GM20431 (cell line): ENCODE results near the gene SYNGAP1.
"Not testable (repeated sequence)": the region's sequence is repeated elsewhere in the genome, so short reads cannot be mapped to it uniquely, and the experiment has no call there.

Experiments used
- in situ Hi-C: fragments of 300-500 bp; cut with MseI, MboI; formaldehyde crosslinking; loops from one replicate; pipeline ENCODE4 v1.15.0; 2020; ENCODE audit warnings: low sequenced_read_pairs; ENCODE audit not compliant: unreplicated experiment

Gene SYNGAP1

DNA sequence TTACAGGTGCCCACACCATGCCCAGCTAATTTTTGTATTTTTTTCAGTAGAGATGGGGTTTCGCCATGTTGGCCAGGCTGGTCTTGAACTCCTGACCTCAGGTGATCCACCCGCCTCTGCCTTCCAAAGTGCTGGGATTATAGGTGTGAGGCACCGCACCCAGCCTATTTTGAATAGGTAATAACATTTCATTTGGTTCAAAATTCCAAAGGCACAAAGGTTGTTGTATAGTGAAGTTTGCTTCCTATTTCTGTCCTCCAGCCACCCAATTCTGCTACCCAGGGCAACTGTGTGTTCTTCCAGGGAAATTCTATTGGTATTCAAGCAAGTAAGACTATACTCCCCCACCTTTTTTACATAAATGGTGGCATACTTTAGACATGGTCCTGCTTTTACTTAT is 21.3 kb upstream of the SYNGAP1 start:
- in situ Hi-C loops, result not testable (repeated sequence)

DNA sequence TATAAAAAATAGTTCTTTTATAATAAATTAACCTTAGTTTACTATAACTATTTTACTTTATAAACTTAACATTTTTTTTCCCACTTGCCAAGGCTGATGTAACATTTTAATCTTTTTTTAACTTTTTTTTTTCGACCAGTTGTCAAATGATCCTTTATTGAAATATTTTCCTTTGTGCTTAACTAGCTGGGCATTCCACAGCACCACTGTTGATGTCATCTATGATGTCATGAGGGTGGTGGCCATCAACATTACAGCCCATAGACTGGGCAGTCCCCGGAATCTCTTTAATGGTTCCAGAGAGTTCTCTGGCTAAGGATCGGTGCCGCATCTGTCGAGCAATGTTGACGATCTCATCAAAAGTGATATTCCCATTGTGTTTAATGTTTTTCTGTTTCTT is 20.0 kb upstream of the SYNGAP1 start:
- in situ Hi-C loops, result not testable (repeated sequence)

DNA sequence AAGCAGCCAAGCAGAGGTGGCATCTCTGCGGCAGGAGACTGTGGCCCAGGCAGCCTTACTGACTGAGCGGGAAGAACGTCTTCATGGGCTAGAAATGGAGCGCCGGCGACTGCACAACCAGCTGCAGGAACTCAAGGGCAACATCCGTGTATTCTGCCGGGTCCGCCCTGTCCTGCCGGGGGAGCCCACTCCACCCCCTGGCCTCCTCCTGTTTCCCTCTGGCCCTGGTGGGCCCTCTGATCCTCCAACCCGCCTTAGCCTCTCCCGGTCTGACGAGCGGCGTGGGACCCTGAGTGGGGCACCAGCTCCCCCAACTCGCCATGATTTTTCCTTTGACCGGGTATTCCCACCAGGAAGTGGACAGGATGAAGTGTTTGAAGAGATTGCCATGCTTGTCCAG is 15.0 kb upstream of the SYNGAP1 start:
- in situ Hi-C loops, result no loop called here

DNA sequence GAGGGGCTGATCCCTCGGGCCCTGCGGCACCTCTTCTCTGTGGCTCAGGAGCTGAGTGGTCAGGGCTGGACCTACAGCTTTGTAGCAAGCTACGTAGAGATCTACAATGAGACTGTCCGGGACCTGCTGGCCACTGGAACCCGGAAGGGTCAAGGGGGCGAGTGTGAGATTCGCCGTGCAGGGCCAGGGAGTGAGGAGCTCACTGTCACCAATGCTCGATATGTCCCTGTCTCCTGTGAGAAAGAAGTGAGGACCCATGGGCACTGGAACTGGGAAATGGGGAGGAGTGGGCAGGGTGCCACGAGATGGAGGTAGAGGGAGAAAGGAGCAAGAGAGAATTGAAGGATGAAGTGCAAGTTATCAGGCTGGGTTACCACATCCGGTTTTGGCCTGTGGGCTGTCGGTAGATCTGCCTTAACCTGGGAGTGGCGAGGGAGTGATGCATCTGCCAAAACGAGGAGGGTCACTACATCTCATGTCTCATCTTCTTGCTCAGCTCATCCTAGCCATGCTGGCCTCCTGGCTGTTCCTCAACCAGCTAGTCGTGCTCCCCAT is 14.4 kb upstream of the SYNGAP1 start:
- in situ Hi-C loops, result no loop called here

DNA sequence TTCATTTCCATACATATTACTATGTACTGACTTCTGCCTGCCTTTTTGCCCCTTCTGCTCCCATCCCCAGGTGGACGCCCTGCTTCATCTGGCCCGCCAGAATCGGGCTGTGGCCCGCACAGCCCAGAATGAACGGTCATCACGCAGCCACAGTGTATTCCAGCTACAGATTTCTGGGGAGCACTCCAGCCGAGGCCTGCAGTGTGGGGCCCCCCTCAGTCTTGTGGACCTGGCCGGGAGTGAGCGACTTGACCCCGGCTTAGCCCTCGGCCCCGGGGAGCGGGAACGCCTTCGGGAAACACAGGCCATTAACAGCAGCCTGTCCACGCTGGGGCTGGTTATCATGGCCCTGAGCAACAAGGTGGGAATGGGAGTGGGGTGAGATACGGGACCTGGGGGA is 13.7 kb upstream of the SYNGAP1 start:
- in situ Hi-C loops, result no loop called here

DNA sequence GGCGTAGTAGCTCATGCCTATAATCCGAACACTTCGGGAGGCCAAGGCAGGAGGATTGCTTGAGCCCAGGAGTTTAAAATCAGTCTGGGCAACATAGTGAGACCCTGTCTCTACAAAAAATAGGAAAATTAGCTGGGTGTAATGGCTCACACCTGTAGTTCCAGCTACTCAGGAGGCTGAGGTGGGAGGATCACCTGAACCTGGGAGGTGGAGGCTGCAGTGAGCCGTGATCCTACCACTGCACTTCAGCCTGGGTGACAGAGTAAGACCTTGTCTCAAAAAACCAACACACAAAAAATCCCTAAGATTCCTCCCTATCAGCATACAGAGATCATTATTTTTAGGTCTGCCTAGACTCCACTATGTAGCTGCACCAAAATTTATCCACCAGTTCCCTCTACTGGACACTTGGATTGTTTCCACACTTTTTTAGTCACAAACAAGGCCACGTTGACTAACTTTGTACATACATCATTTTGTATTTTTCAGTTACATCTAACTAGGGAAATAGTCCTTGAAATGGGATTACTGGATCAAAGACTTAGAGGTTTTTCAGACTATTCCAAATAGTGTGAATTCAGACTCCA is 12.6 kb upstream of the SYNGAP1 start:
- in situ Hi-C loops, result no loop called here

DNA sequence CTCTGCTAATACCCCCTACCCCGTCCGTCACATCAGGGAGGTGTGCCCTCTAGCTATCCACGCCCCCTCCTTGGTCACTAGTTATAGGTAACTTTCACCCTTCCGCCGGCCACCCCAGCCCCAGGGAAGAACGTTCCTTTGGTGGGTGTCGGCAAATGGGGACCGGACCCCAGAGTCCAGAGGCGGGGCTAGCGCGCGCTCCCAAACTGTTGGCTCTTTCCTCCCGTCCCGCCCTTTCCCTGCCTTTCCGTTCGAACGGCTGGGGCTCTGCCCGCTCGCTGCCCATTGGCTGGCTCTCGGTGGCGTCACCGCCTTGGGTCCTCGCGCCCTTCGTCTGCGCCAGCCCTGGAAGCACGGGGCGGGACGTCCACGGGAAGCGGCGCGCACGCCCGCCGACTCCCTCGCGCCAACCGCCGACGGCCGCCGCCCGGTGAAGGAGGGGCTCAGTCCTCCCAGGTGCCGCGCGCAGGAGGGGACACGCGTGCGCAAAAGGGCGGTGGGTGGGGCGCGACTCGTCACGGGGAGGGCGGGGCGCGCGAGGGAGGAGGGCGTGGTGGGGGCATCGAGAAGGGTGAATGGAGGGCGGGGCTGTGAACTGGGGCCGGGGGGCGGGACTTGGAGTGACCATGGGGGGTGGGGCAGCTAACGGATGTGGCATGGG is 9.7 kb upstream of the SYNGAP1 start:
- in situ Hi-C loops, result no loop called here

DNA sequence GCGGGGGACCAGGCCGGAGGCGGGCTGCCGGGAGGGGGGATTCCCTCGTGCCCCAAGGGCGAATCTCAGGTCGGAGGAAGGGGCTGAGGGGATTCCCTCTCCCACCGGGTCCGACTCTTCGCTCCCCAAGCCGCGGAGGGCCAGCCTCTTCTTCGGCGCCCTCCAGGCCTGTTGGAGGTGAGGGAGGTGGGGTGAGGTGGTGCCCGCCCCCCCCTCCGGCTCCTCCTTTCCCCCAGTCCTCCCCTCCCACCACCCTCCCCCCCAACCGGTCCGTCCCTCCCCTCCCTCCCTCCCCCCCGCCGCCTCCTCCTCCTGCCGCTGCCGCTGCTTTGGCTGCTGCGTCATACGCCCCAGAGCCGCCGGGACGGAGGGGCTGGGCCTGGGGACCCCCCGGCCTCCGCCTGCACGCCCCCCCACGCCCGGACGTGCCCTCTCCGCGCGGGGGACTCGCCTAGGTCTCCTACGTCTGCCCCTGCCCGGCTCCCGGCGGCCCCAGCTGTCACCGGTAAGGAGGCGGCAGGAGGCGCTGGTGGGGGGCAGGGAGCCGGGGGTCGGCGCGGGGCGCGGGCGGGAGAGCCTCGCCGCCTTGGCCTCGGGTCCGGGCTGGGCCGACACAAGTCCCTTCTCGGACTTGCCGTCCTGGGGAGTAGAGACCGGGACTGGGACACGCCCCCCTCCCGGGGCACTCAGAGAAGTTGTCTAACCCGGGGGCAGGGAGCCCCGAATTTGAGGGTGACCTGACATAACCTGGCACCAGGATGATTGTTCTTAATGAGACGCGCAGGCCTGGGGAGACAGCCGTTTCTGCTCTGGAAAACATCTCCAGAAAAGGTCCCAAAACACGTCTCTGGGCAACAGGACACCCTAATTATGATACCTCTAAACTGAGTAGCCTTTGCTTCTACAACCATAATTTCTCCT is 8.9 kb upstream of the SYNGAP1 start, which contains the start of gene PHF1:
TSS of gene PHF1 (plus strand) at position 304 of the 921 bp plus-strand sequence. CDS start 1,250 bp downstream, outside the sequence.
- in situ Hi-C loops, result no loop called here

DNA sequence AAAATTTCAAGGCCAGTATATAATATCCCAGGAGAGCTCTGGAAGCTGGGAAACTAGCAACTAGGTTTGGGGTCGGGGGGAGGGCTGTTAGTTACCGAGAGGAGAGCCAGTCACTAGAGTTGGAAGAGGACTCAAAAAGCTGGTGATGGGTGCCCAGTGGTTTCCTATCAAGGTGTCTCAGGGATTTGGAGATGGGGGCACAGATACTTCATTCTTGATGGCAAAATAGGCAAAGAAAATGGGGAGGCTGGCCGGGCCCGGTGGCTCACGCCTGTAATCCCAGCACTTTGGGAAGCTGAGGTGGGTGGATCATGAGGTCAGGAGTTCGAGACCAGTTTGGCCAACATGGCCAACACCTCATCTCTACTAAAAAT is 8.2 kb upstream of the SYNGAP1 start:
- in situ Hi-C loops, result no loop called here

DNA sequence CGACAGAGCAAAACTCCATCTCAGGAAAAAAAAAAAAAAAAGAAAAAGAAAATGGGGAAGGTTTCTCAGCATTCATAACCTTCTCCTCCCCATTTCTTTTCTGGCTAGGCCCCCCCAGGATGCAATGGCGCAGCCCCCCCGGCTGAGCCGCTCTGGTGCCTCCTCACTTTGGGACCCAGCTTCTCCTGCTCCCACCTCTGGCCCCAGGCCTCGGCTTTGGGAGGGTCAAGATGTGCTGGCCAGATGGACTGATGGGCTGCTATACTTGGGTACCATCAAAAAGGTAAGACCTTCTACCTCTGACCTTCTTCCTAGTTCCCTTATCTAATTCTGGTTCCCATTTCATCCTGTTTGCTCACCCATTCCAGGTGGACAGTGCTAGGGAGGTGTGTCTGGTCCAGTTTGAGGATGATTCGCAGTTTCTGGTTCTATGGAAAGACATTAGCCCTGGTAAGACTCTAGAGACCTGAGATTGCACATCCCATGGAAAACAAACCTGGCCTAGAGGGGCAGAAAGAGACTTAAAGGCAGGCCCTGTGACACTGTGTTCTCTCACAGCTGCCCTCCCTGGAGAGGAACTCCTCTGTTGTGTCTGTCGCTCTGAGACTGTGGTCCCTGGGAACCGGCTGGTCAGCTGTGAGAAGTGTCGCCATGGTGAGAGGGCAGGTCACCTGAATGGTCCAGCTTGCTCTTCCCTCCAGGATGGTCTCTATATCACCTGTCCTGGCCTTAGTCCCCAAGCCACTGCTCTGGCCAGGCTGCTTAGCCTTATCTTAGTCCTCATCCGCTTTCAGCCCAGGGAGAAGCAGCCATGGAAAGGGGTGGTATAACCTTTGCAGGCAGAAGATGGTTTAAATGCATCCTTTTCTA is 7.5 kb upstream of the SYNGAP1 start:
- in situ Hi-C loops, result no loop called here

DNA sequence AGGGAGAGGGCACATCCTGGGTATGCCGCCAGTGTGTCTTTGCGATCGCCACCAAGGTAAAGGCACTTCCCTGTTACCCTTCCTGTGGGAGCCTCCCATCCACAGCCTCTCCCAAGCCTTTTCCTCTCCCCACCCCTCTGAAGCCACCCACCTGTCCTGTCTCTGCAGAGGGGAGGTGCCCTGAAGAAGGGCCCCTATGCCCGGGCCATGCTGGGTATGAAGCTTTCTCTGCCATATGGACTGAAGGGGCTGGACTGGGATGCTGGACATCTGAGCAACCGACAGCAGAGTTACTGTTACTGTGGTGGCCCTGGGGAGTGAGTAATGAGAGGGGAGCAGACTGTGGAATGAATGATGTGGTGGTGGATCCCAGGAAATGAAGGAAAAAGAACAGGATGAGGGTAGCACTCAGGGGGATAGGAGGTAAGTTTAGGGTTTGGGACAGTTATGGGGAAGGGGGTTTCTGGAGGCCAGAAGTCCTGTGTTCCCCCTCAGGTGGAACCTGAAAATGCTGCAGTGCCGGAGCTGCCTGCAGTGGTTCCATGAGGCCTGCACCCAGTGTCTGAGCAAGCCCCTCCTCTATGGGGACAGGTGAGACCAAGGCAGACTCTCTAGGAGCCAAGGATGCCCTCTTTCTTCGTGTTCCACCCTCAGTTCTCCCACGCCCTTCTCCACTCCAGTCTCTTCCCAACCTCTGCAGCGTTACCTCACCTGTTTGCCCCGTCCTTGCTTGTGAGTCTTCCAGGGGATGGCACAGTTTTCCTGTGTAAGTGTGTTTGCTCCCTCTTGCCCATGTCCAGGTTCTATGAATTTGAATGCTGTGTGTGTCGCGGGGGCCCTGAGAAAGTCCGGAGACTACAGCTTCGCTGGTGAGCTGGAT is 6.4 kb upstream of the SYNGAP1 start:
- in situ Hi-C loops, result no loop called here

DNA sequence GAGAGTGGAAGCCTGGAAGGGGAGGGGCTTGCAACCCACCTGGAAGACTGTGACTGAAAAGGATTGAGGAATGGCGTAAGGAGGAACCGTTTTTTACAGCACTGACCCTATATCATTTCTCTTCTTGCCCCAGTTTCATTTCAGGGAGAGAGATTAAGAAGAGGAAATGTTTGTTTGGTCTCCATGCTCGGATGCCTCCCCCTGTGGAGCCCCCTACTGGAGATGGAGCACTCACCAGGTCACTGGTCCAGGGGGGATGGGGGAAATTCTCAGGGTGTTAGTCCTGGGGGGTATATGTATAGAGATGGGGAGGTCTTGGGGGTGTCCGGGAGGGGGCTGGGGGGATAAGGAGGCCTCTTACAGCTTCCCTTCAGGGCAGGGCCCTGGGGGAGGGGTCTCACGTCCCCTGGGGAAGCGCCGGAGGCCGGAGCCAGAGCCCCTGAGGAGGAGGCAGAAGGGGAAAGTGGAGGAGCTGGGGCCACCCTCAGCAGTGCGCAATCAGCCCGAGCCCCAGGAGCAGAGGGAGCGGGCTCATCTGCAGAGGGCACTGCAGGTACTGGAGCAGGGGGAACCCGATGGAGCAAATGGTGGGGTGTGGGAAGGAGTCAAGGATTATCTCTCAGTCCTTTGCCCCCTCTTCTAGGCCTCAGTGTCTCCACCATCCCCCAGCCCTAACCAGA is 5.1 kb upstream of the SYNGAP1 start:
- in situ Hi-C loops, result no loop called here

DNA sequence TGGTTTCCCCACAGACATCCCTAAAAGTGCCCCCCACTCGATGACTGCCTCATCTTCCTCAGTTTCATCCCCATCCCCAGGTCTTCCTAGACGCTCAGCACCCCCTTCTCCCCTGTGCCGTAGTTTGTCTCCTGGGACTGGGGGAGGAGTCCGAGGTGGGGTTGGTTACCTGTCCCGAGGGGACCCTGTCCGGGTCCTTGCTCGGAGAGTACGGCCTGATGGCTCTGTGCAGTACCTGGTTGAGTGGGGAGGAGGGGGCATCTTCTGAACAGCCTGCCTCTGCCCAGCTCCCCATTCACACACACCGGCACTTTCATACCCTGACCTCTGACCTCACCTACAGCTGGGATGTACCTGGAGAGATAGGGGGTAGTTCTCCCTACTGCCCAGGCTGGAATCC is 4.0 kb upstream of the SYNGAP1 start:
- in situ Hi-C loops, result no loop called here

DNA sequence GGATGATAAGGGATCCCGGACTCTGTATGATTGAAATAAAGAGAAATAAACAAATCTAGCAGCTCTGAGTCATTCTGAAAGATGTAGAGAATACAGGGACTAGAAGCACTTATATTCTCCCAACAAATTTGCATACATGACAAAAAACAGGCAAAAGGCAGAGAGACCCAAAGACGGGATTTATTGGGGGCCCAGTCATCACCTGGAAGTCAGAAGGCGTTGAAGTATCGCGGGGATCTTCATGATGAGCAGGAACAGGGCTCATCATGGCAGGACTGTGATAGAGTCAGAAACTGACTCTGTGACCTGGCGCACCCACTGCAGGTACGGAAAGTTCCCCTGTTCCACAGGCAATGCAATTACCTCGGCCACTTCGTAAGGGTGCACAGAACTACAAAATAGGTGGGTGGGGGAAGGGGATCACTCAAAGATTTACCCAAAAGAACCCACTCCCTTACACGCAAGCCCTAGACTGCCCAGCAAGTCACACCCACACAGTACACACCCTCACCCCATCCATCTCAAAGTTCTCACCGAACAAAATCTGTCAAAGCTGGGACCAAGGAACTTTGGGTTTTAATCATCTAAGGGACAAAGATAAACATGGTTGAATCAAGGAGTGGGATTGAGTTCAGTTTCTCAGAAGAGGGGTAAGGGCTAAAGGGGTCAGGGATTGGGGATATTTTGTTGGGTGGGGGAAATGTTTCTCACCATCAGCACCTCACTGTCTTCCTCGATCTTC is 3.3 kb upstream of the SYNGAP1 start:
- in situ Hi-C loops, result no loop called here

DNA sequence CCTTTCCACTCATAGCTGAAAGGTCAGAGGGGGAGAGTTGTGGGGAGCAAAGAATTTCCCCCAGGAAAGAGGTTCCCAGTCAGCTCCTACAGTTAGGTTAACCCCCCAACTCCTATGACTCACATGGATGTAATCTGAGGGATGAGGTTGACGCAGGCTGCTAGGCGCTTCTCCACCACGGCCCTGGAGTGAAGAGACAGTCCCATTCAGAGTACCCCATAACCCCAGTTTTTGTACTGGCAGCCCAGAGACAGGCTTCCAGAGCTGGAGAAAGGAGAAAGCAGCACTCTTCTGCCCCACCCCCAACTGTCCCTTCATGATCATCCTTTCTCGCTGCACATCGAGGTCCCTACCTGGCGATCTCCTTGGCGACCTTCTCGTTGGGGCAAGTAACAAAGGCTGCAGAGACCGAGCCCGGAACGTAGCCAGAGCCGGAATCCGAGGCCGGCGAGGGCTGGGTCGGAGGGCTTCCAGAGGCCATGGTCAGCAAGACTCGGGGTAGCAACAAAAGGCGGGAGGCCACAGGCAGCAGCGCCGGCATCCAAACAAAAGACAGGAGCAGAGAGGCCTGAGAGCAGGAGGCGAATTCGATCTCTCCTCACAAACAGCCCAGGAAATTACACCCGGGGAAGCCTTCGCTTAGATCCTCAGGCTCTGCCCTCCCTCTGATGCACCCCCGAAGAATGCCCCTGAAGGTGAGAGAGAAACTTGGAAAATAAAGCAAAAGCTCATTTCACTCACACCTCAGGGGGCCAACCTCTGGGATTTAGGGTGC is 2.5 kb upstream of the SYNGAP1 start:
- in situ Hi-C loops, result no loop called here

DNA sequence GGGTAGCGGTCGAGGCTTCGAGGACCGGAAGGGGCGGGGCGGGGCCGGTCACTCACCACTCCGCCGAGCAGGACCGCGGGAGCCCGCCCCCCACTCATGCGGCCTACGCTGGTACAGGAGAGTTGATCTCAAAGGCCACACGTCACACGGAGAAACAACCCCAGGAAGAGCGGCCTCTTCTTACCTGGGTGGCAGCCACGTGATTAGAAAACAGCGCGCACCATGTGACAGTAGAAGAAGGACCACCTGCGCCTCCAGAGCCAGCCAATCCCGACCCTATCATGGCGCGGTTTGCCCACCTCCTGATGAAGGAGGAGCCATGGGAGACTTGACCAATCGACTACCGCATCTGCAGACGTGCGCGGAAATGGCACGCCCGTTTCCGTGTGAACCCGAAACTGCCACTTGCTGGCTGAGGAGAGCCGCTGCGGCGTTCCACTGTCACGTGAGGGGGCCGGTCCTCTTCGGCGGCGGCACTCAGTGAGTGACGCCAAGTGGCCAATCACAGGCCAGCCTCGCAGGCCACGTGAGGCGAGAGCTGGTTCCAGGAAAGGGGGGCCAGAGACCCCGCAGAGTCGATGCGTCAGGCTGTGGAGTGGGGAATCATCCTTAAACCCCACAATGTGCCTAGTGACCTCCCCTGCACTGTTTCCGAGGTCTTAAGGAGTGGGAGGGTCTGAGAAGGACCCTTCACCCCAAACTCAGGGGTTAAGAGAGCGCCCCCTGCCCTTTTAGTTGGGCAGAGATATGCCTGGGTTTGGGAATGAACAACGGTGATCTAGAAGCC is 1.8 kb upstream of the SYNGAP1 start, which contains the start of gene CUTA:
TSS of gene CUTA (minus strand) at position 205 of the 787 bp plus-strand sequence. CDS start at position 98, 107 bp downstream.
- in situ Hi-C loops, result no loop called here
